NCI-H187 treated with DMSO at 0.1 percent for 48 hours (cell line): ENCODE measurements around the gene STEAP1B.
"Not testable (repeated sequence)": the region's sequence is repeated elsewhere in the genome, so short reads cannot be mapped to it uniquely, and the experiment has no call there.

Experiments used
- DNase-seq: peaks from one replicate; lab custom pipeline; 2025; lab: John Stamatoyannopoulos, UW

The STEAP1B gene

DNA sequence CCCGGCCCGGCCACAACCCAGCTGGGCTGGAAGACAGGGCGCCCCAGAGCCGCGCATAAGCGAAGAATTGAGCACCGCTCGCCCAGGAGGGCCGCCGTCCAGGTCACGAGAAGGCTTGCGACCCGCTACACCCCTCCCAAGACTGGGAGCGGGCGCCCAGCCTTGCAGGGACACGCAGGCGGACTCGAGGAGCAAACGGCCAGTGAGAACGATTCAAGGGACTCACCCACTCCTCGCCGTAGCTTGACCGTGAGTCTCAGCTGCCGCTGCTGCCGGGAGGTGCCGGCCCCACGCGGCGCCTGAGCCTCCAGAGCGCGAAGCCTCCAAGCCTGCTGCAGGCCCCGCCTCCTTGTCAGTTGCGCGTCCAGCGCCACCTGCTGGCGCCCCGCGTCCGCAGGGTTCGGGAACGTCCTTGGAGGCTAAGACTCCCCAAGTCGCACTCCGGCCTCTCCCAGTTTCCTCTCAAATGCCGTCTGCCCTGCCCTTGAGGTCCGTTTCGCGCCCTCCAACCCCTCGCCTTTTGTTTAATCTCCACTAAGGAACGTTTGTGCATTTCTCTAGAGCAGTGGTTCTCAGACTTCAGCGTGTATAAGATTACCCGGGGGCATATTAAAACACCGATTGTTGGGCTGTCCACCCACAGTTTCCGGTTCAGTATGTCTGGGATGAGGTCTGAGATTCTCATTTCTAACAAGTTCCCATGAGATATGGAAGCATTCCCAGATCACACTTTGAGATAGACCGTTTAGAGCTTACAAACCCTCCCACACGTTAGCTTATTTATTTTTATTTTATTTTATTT is at the start of gene STEAP1B:
STEAP1B (minus strand) TSS at position 301 of the 802 bp plus-strand sequence. CDS start 5,333 bp downstream, outside the sequence.
- DNase-seq = not testable (repeated sequence)

DNA sequence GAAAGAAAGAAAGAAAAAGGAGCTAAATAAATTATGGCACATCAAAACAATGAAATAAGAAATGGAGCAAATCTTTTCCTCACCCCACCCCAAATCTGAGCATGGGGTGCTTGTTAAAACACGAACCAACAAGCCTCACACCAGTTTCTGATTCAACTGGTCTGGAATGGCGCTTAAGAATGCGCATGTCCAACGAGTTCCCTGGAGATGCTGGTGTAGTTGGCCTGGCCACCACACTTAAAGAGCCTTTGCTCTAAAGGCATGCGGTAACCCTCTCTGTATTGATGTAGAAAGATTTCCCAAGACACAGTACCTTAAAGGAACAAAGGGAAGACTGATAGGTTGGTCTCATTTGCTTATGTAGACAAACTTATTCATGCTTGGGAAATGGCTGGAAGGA is 49.1 kb upstream of the STEAP1B start:
- no peak for DNase-seq

DNA sequence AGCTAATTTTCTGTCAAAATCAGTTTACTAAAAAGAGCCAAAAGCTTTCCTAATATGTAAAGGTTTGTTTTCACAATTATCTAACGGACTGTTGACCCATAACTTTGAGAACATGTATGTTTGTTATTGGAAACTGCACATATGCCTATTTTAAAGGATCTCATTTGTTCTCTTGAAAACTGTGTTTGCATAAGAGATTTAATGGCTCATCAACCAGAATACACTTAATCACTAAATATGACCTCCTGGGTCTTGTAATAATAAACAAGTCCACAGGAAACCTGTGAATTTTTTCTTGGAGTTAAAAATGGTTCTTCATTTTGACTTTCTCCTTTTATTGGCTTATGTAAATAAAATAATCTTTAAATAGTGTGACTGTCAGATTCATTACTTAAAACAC is 48.3 kb upstream of the STEAP1B start:
- DNase-seq = no peak

DNA sequence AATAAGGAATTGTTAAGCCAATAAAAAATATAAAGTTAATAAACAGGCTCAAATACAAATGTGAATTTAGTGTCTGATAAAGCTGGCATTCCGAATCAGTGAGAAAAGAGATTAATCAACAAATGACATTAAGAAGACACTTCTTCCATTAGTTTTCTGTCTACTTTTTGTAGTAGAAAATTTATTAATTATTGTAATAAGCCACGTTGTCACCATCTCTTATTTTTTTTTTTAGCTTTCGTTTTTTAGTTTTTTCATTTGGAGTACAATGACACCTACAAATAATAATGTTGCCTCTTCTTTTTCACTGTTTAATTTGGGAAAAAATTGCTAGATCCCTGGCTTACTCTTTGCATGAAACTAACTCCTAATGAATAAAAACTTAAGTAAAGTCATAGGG is 46.8 kb upstream of the STEAP1B start:
- DNase-seq = no peak

DNA sequence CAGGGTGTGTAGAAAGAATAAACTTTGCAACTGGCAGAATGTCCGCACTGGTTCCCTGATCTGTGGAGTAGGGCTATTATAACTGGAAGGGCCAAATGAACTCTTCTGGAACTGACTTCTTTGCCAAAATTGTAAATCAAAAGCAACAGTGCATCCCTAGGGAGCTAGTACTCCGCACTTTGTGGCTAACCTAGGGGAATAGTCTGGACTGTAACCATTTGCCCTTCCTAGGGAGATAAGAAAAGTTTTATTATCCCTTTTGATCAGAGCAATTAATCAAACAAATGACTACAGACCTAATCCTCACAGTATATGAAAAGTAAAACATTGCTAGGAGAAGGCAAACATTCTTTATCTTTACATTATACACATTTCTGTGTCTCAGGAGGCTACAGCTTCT is 45.5 kb upstream of the STEAP1B start:
- no peak for DNase-seq

DNA sequence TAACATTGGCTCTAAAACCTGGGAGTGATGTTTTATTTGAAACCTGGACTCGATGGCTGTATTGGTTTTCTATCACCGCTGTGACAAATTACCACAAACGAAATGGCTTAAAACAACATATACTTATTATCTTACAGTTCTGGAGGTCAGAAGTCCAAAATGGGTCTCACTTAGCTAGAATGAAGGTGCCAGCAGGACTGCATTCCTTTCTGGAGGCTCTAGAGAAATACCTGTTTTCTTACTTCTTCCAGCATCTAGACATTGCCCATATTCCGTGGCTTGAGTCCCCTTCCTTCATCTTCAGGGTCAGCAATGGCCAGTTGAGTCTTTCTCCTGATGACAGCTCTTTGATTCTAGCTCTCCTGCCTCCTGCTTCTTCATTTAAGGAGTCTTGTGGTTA is 44.3 kb upstream of the STEAP1B start:
- no peak for DNase-seq

DNA sequence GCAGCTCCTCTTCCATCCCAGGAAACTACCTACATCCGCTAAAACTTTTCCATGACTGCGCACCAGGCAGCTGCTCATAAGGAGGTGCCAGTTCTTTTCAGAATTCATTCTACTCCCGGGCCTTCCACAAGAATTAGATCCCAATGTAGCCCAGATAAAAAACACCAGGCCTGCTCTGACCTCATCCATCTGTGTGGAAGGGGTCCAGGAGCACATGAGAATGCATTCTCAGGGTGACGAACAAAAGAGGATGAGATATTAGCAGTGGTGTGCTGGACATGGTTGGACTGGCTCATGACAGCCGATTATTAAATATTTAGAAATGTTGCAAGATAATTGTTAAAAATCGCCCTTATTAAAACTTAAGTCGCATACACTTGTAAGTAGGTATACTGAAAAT is 43.2 kb upstream of the STEAP1B start:
- no peak for DNase-seq

DNA sequence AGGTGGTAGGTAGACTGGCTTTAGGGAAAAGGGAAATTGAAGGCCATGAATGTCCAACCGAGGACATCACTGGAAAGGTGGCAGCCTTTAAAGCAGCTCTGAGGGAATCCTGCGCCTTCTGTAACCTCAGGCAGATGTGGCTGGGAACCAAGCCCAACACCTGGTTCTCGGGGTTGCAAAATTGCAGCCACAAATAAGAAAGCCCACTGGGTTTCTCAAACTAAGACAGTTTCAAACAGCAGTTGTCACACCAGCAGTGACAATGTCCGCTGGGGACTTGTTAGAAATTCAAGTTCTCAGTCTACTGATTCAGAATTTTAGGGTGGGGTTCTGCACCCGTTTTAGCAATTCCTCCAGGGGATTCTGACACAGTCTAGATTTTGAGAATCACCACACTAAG is 42.7 kb upstream of the STEAP1B start:
- no peak for DNase-seq

DNA sequence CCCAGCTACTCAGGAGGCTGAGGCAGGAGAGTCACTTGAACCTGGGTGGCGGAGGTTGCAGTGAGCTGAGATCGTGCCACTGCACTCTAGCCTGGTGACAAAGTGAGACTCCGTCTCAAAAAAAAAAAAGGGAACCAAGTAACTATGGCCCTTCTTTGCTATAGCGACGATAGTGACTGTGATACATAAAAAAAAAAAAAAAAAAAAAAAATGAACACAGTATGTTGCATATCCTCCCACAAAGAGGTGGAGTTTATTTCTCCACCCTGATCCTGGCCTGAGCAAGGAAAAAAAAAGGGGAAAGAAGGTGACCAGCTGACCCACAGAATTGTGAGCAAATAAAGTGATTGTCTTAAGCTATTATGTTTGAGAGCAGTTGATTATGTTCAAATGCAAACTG is 42.3 kb upstream of the STEAP1B start:
- no peak for DNase-seq

DNA sequence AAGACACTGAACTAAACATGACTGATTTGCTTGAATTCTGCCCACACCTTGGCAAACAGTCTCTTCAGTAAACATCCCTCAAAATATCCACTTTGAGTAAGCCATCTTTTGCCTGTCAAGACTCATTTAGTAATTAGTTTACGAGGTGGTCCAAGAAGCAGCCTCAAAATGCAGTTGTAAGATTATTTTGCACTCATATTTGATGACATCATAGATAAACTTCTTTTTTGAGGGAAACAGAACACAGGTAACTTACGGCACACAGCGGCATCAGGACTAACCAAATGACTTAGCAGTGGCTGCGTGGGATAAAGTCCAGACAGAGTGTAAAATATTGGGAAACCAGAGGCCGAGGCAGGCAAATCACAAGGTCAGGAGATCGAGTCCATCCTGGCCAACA is 41.8 kb upstream of the STEAP1B start:
- DNase-seq = no peak

DNA sequence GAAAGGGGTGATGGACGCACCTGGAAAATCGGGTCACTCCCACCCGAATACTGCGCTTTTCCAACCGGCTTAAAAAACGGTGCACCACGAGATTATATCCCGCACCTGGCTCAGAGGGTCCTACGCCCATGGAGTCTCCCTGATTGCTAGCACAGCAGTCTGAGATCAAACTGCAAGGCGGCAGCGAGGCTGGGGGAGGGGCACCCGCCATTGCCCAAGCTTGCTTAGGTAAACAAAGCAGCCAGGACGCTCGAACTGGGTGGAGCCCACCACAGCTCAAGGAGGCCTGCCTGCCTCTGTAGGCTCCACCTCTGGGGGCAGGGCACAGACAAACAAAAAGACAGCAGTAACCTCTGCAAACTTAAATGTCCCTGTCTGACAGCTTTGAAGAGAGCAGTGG is 28.5 kb upstream of the STEAP1B start:
- DNase-seq = not testable (repeated sequence)

DNA sequence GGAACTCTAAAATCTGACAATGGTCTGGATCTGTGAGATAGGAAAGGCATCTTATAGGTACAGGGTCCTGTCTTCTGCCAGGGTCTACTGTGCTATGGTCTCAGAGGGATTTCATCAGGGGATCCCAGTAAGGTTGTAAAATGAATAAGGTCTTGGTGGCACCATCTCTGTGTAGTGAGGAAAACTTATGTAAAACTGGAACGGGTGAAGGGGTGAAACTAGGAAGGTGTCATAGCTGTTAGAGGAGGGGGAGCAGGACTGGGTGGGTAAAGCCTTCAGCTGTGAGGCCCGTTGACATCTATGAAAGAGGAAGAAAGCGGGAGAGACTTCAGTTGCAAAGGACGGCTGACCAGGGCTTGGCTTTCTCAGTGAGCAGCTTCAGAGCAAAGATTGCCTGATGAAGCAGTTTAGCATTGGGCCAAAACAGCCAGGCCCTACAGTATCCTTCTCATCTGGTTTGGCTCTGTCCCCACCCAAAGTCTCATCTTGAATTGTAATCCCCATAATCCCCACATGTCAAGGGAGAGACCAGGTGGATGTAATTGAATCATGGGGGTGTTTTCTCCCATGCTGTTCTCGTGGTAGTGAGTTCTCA is 24.5 kb upstream of the STEAP1B start:
- not testable (repeated sequence) for DNase-seq

DNA sequence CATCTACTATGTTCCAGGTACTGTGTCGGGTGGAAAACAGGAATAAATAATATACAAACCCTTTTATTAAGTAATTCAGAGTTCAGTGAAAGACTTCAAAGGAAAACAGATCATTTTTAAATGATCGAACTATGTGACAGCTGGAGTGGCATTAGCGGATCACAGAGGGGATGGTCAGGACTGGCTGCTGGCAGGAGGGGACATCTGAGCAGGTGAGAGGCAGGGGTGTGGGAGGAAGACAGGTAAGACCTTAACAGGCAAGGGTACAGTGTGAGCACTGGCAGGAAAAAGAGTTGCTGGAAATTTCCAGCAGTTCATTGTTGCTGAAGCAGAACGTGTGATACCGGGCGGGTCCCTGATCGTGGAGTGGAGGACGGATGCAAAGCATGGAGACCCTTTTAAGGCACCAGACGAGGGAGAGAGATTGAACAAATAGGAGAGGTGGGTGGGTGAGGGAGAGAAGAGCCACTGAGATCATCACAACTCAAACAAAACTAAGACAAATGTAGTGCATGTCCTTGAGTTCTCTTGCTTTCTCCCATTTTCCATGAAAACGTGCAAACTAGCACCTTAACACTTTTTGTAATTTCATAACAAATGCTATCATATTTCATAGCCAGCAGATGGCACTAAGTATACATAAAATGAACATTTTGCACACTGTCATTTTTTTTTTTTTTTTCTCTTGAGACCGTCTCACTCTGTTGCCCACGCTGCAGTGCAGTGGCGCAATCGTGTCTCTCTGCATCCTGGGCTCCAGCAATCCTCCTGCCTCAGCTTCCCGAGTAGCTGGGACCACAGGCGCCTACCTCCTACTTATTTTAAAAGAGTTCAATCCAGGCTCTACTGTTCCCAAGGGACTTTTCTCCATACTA is 23.7 kb upstream of the STEAP1B start:
- not testable (repeated sequence) for DNase-seq

DNA sequence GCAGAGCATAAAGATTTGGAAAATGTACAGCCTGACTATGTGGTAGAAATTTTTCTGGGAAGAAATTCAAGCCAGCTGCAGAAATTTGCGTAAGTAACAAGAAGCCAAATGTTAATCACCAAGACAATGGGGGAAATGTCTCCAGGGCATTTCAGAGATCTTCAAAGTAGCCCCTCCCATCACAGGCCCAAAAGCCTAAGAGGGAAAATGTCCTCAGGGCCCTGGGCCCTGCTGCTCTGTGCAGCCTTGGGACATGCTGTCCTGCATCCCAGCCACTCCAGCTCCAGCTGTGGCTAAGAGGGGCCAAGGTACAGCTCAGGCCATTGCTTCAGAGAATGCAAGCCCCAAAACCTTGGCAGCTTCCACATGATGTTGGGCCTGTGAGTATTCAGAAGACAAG is 19.6 kb upstream of the STEAP1B start:
- DNase-seq = not testable (repeated sequence)

DNA sequence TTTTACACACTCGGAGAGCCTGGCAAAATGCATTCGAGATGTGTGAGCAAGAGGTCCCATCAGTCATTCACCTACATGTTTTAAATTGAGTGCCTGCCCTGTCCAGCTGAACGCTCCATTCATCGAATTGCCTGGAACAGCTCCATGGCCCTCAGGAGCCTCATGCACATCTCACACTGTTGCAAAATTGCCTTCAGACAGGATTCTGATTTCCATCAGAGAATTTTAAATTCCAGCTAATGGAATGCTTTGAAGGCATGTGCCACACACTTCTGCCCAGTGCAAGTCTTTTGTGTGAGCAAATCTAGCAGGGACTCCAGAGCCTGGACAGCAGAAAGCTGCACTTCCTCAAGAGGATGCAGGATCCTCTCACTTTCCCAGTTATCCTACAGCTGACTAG is 17.0 kb upstream of the STEAP1B start:
- DNase-seq = not testable (repeated sequence)

DNA sequence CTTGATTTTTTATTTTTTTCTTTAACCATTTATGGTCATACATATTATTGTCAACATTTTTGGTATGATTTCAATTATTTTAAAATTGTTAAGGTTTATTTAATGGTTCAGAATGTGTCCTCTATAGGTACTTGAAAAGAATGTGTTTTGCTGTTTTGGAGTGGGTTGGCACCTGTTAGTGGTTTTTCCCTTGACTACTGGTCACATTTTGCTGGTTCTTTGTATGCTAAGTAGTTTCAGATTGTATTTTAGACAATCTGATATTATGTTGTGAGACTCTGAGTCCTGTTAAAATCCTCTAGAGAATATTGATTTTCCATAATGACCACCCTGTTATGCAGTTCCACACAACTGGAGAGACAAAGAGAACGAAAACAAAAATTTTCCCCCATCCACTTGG is 15.0 kb upstream of the STEAP1B start:
- not testable (repeated sequence) for DNase-seq

DNA sequence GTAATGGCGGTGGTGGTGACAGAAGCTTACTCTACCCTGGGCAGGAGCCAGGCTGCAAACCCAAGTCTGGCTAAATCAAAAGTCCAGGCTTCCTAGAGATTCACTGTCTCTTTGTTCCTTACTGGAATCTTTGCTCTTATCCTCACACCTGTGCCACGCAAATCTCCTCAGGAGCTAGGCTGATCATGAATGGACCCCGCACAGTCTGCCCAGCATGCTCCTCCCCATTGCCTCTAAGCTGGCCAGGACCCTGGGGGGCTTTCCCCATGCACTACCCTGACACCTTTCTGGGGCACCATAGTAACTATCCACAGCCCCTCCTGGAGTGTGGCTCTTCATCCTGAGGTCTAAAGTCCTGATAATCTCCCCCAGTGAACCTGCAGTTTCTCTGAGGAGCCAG is 7.3 kb upstream of the STEAP1B start:
- not testable (repeated sequence) for DNase-seq

DNA sequence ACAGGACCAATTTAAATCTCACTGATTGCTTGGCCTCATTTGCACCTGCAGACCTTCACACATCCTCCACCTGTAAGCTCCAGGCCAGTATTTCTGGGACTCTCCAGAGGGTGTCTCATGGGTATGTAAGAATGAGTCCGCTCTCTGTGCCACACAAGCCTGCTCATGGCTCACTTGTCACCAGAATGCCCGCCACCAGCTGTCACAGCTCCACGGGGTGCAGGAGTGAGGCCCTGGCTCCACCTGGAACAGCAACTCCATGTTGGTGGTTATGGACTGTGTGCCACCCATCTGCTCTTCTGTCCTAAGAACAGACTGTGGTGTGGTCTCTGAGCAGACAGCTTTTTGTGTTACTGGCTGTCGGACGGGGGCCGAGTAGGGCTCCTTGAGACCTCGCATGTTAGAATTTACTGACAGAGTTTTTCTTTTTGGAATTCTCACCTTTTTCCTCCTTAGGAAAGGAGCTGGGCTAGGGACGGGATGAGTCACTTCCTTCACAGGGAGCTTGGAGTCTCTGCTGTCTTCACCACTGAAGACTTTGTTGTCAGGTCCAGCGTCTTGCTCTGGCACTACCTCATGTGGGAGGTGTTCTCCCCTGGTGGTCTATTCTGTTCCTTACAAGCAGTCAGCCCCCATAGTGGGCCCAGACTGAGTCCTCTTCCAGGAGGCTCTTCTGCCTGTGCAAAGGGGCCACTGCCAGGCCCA is 6.5 kb upstream of the STEAP1B start:
- not testable (repeated sequence) for DNase-seq

DNA sequence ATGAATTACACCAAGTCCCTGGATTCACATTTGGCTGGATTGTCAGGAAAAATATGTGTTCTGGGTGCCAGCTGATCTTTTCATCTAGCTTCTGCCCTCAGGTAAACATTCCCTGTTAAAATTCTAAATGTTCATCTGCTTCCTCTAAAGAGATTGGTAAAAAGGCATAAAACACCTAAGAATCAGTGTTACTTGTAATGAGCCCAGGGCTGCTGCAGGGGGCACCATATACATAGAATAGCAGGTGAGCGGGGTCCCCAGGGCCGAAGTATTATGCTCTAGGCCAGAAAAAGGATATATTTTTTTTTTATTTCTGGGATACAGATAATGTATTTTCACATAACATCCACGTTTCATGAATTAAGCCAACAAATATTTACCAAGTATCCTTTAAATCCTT is 4.5 kb upstream of the STEAP1B start:
- DNase-seq = not testable (repeated sequence)

DNA sequence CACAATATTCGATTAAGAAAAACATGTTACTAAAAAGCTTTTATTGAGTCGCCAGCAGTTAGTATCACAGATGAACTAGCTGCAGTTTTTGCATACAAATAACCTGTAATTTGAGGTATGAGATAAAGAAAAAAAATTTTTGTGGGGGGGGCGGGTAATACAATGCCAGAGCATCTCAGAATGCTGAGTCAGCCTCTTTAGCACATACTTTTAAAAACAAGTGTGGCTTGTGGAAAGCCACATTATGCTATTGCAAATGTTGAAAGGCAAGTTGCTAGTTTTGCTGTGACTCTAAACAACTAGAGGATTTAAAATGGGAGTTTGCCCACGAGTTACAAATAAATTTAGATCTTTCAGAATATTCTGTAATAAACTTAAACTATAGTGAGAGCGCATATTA is 2.1 kb upstream of the STEAP1B start:
- DNase-seq = not testable (repeated sequence)

DNA sequence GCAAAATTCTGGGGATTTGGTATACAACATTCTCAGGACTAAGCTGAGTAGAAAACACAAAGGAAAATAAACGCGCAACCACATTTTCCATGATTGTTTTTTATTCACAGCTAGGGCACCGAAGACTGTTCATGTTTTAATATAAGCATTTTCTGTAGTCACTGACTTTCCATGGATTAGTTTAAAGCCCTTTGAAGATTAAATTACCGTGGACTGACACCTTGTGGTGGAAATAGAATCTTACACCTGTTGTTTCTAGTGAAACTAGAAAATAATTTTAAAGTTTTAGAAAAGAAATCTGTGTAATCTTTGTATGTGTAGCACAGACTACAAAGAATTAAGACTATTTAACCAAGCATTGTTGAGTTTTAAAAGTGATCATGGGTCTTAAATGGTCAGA is 1.3 kb upstream of the STEAP1B start:
- not testable (repeated sequence) for DNase-seq

DNA sequence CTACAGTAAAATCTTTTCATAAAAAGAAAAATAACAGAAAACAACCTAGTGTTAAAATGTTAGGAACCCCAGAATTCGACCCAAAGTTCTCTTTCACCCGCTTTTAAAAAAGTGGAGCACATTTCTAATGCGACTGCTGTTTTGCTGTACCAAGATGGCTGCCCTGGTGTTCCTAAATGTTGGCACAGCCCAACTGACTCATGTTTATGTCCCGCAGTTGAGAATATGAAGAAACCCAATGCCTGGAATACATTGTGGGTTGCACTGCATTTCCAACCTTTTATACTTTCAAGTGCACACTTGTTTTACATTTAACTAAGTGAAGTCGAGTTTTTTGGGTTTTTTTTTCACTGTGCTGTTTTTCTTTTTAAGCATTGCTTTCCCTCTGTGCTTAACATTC is 944 bp downstream of the STEAP1B start:
- no peak for DNase-seq
